Activated naive CD4-positive, alpha-beta T cell (primary cell): ENCODE results near the gene SPEF1.

ENCODE experiments used
- DNase-seq, 4 experiments: peaks; one replicate each; lab custom pipeline; 2025; lab: John Stamatoyannopoulos, UW

SPEF1 gene

GRCh38 chr20:3766422-3767109 lies 14.7 kb downstream of the SPEF1 start:
- no peak for DNase-seq

GRCh38 chr20:3765171-3765882 lies 15.9 kb downstream of the SPEF1 start:
- no peak for DNase-seq

GRCh38 chr20:3764659-3765058 lies 16.6 kb downstream of the SPEF1 start:
- DNase-seq: no peak

- DNase-seq: no peak
These were observed 17.3 kb downstream of the SPEF1 start for GRCh38 chr20:3763671-3764601.

- DNase-seq: no peak
These were observed 20.4 kb downstream of the SPEF1 start for GRCh38 chr20:3760655-3761348.

- DNase-seq: no peak
These were observed 21.4 kb downstream of the SPEF1 start for GRCh38 chr20:3759884-3760283.

GRCh38 chr20:3759316-3759823 lies 21.9 kb downstream of the SPEF1 start:
- no peak for DNase-seq

- DNase-seq: no peak
These were observed 22.7 kb downstream of the SPEF1 start for GRCh38 chr20:3758566-3758965.

- DNase-seq: no peak
These were observed 24.0 kb downstream of the SPEF1 start for GRCh38 chr20:3757268-3757667.

GRCh38 chr20:3755814-3756480 lies 25.3 kb downstream of the SPEF1 start:
- no peak for DNase-seq

- no peak for DNase-seq
These were observed 26.0 kb downstream of the SPEF1 start for GRCh38 chr20:3755269-3755668.

- DNase-seq: no peak
These were observed 27.0 kb downstream of the SPEF1 start for GRCh38 chr20:3754276-3754630.

- no peak for DNase-seq
These were observed 27.6 kb downstream of the SPEF1 start for GRCh38 chr20:3753501-3754275.

- DNase-seq: peak in 2 of 4 experiments; percentile 18 to 27
These were observed 28.1 kb downstream of the SPEF1 start for GRCh38 chr20:3753098-3753497.

- no peak for DNase-seq
These were observed 28.9 kb downstream of the SPEF1 start for GRCh38 chr20:3752386-3752759.

- peak in 2 of 4 experiments; percentile 22 to 26 for DNase-seq
These were observed 29.4 kb downstream of the SPEF1 start for GRCh38 chr20:3751675-3752385.

GRCh38 chr20:3751305-3751674 lies 30.0 kb downstream of the SPEF1 start:
- DNase-seq: no peak

GRCh38 chr20:3749689-3750531 lies 31.3 kb downstream of the SPEF1 start:
- no peak for DNase-seq

- no peak for DNase-seq
These were observed 32.1 kb downstream of the SPEF1 start for GRCh38 chr20:3749087-3749688.
